Esophagus muscularis mucosa (tissue), 3 donors: ENCODE results near the gene FILIP1L.

Experiments used
- CTCF ChIP-seq, 3 experiments: fragments of 200-600 bp in 2 of 3; fragments of 450-650 bp in 1 of 3; sonication (generic) in 2 of 3; IDR thresholded peaks; one replicate each; pipeline ENCODE4 v1.5.1; 2017 to 2019; ENCODE audit warnings: antibody characterized with exemption in 3 of 3, mild to moderate bottlenecking in 2 of 3, moderate library complexity in 1 of 3
- POLR2A ChIP-seq: fragments of 450-650 bp; IDR thresholded peaks from one replicate; pipeline ENCODE4 v1.6.1; 2017; ENCODE audit warnings: antibody characterized with exemption, moderate library complexity, mild to moderate bottlenecking, low read depth
- POLR2AphosphoS5 ChIP-seq, 2 donors: sonication (generic); formaldehyde crosslinking; IDR thresholded peaks; one replicate each; pipeline ENCODE4 v1.6.1; 2017; ENCODE audit warnings: antibody characterized with exemption in 2 of 2

- TF ChIP-seq CTCF (IDR thresholded peaks at IDR 0.05) (no peak), POLR2A (no peak), POLR2AphosphoS5 (IDR thresholded peaks at IDR 0.05) (no peak)
Measured at GRCh38 chr3:100131241-100131640, 16.9 kb upstream of the FILIP1L start.
